ENCODE results near the gene ZFP82. TPM values are rescaled to one million over a fixed set of nuclear protein-coding genes. Genes with fewer than 3 reads are reported as not detected.

Gene ZFP82
- total RNA-seq, 1 experiment from 2014 or later = 20.1 TPM

- peak within 1 kb of the TSS; percentile 55 for H3K18ac ChIP-seq (ENCODE audit: insufficient read length, low read depth, low read length)
- H2BK20ac ChIP-seq (ENCODE audit: low read depth, low read length, poor library complexity, severe bottlenecking) = no peak within 1 kb of the TSS
- H3K14ac ChIP-seq (ENCODE audit: insufficient read depth, low read length) = no peak within 1 kb of the TSS
- no peak within 1 kb of the TSS for H4K8ac ChIP-seq (replicated peaks; ENCODE audit: insufficient read length, low read depth, low read length)
- H2BK120ac ChIP-seq (ENCODE audit: low read depth, low read length, poor library complexity, severe bottlenecking) = no peak within 1 kb of the TSS
- no peak within 1 kb of the TSS for H4K91ac ChIP-seq (ENCODE audit: insufficient read length, low read depth, low read length)
- H3K4me1 ChIP-seq (ENCODE audit: insufficient read depth, low read length) = no peaks in the 10 kb centered on the region
- no peaks in the 10 kb centered on the region for H3K27me3 ChIP-seq (ENCODE audit: insufficient read depth, low read length)
- no peaks in the 10 kb centered on the region for H4K20me1 ChIP-seq (ENCODE audit: control insufficient read depth, insufficient read depth, insufficient read length)
- DNase-seq = peak; percentile 95
- no peaks in the 10 kb centered on the region for H3K23me2 ChIP-seq (ENCODE audit: insufficient read length, low read depth, low read length, poor library complexity, severe bottlenecking)
- H3K27me3 Mint-ChIP-seq (ENCODE audit: low read depth) = no peaks in the 10 kb centered on the region
- peak within 1 kb of the TSS; percentile 9 for H2AFZ ChIP-seq (ENCODE audit: low read length)
- no peak within 1 kb of the TSS for H2BK5ac ChIP-seq (ENCODE audit: insufficient read length, low read length)
- H3K4ac ChIP-seq (ENCODE audit: low read depth, low read length) = no peak within 1 kb of the TSS
- no peaks in the 10 kb centered on the region; a peak in 2 of 7 replicates for H3K36me3 Mint-ChIP-seq (ENCODE audit: insufficient read depth in 1 of 3, low read depth in 3 of 3)
- peak within 1 kb of the TSS; percentile 71 to 93 (median 77); a peak in 6 of 7 replicates for H3K27ac Mint-ChIP-seq
- H3K79me1 ChIP-seq (ENCODE audit: insufficient read depth, low read depth, low read length, poor library complexity, severe bottlenecking) = peaks cover 6% of the 10 kb centered on the region
- H3K27ac ChIP-seq (ENCODE audit: insufficient read length, low read depth, low read length) = no peak within 1 kb of the TSS
- peak within 1 kb of the TSS; percentile 68 for H3K4me2 ChIP-seq (ENCODE audit: insufficient read depth, insufficient read length, low read length)
- H3K9me3 Mint-ChIP-seq = peaks cover 0 to 6% of the 10 kb centered on the region in 2 experiments; a peak in 1 of 5 replicates
- H2BK15ac ChIP-seq (ENCODE audit: low read depth, low read length) = no peak within 1 kb of the TSS
- H4K5ac ChIP-seq (ENCODE audit: insufficient read length, low read depth, low read length) = peak within 1 kb of the TSS; percentile 60
- peaks cover 9 to 10% of the 10 kb centered on the region in 2 experiments for H3K4me1 Mint-ChIP-seq
- TF ChIP-seq CTCF (conservative IDR thresholded peaks at IDR 0.05) = peak; percentile 38; the same call in 2 of the 3 replicates
- no peak within 1 kb of the TSS for H2BK12ac ChIP-seq (ENCODE audit: insufficient read length, low read depth, low read length)
- peak within 1 kb of the TSS; percentile 42 for H3K9ac ChIP-seq (ENCODE audit: extremely low read depth, insufficient read length, low read length)
- H2AK5ac ChIP-seq (ENCODE audit: insufficient read length, low read length) = no peak within 1 kb of the TSS
- H3T11ph ChIP-seq (ENCODE audit: low read length) = no peak within 1 kb of the TSS
- no peak within 1 kb of the TSS for H3K56ac ChIP-seq (ENCODE audit: insufficient read length, low read depth, low read length)
- WGBS (ENCODE audit: extremely low coverage, insufficient read length, low lambda C conversion rate) = no CpG with 5 or more reads among the region's 69 CpGs
- peak within 1 kb of the TSS; percentile 89 for H3K4me3 Mint-ChIP-seq
- no peak within 1 kb of the TSS for H3K23ac ChIP-seq (ENCODE audit: insufficient read length, low read depth, low read length)
- no peaks in the 10 kb centered on the region for H3K9me3 ChIP-seq (ENCODE audit: control insufficient read depth, low read depth, low read length)
- H3K79me2 ChIP-seq (ENCODE audit: insufficient read depth, low read length) = no peaks in the 10 kb centered on the region
Measured at GRCh38 chr19:36378625-36379509, 39.6 kb downstream of the ZFP82 start, which contains the start of gene ZFP14. TSS of gene ZFP14 (minus strand) at chr19:36379201. CDS start at chr19:36367892, 11,309 bp downstream.
